ENCODE measurements around the gene KAT7. TPM values are rescaled to one million over a fixed set of nuclear protein-coding genes. Genes with fewer than 3 reads are reported as not detected.
A peak's percentile ranks its signal among the peaks of the same experiment; 100 is the strongest.

Gene KAT7
- 67.9 and 72.0 TPM in 2 replicates for total RNA-seq
- long read RNA-seq, full-length matches to known transcripts, result 196 of 217 reads
- long read RNA-seq, partial matches to known transcripts, result 10 of 217 reads
- long read RNA-seq, other reads (novel, unspliced or antisense), result 11 of 217 reads

DNA sequence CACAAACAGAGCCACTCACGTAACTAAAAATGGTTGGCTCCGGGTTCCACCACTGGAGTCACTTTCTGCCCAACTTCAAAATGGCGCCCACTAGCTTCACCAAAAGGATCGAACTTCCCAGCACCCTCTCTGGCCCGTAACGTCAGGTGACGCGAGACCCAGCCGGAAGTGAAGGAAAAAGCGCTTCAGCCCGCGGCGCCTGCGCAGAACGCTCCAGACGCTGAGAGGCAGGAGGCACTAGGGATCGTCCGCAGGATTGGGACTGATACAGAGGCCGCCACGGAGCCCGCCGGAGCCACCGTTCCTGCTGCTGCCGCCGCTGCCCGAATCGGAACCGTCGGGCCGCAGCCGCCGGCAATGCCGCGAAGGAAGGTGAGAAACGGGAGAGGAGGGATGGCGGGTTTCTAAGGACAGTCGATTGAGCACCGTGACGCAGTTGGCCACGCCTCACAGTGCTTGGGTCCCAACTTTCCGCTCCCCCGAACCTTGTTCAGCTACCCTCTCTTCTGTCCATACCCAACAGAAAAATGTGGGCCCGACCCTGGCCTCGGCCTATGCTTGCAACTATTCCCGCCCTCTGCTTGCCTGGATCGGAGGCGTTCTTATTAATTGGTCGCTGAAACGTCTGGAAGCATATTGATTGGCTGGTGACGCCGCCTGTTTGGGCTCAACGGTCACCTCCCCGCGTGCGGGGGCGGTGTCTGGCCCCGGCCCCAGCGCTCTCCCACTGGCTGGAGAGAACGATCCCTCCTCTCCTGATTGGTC lies at the start of gene KAT7:
TSS of gene KAT7 (plus strand) at position 204 of the 765 bp plus-strand sequence. CDS start at position 358, 154 bp downstream.
- TF ChIP-seq, protein P1, sequence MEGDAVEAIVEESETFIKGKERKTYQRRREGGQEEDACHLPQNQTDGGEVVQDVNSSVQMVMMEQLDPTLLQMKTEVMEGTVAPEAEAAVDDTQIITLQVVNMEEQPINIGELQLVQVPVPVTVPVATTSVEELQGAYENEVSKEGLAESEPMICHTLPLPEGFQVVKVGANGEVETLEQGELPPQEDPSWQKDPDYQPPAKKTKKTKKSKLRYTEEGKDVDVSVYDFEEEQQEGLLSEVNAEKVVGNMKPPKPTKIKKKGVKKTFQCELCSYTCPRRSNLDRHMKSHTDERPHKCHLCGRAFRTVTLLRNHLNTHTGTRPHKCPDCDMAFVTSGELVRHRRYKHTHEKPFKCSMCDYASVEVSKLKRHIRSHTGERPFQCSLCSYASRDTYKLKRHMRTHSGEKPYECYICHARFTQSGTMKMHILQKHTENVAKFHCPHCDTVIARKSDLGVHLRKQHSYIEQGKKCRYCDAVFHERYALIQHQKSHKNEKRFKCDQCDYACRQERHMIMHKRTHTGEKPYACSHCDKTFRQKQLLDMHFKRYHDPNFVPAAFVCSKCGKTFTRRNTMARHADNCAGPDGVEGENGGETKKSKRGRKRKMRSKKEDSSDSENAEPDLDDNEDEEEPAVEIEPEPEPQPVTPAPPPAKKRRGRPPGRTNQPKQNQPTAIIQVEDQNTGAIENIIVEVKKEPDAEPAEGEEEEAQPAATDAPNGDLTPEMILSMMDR (IDR thresholded peaks at IDR 0.05; ENCODE audit: unreplicated experiment), result no peak
- Mint-ChIP-seq H3K9me3 (ENCODE audit: low read depth) (no peaks in the 10 kb centered on the region), H3K36me3 (ENCODE audit: insufficient read depth) (peaks cover 10% of the 10 kb centered on the region), H3K4me3 (ENCODE audit: low read depth) (peak within 1 kb of the TSS; percentile 96), H3K27me3 (peaks cover 2% of the 10 kb centered on the region), H3K27ac (peak within 1 kb of the TSS; percentile 99), H3K4me1 (ENCODE audit: low read depth) (peaks cover 20% of the 10 kb centered on the region)
- peak; percentile 97 for DNase-seq (ENCODE audit: low spot score, unreplicated experiment)

DNA sequence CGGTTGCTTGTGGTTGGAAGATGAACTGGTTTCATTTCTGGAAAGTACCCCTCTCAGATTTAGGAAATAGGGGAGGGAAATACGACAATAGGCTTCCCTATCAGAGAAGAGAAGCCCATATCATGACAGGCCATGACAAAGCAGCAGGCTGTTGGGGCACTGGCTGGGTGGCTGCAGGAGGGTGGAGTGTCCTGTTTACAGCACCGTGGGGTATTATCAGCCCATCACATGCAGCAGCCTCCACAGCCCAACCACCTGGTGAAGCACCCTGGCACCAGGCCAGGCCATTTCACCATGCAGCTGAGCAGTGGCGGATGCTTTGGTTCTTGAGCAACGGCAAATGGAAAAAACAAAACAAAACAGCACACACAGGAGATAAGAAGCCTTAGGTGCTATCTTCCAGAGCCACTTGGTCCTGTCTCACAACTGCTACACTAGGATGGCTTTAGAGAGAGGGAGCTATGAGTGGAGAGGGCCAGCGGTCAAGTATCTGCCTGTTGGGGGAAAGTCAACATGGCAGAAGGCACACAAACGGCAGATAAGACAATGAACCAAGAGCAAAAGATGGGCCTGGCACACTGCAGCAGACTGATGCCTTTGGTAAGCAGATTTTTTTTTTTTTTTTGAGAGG lies 48.7 kb upstream of the KAT7 start:
- Mint-ChIP-seq H3K4me3 (ENCODE audit: low read depth) (no peak overlapping the region), H3K4me1 (ENCODE audit: low read depth) (no peaks in the 10 kb centered on the region), H3K9me3 (ENCODE audit: low read depth) (no peaks in the 10 kb centered on the region), H3K27ac (no peak overlapping the region), H3K36me3 (ENCODE audit: insufficient read depth) (no peaks in the 10 kb centered on the region), H3K27me3 (no peaks in the 10 kb centered on the region)
- no peak for DNase-seq (ENCODE audit: low spot score, unreplicated experiment)
- TF ChIP-seq, protein P1 (IDR thresholded peaks at IDR 0.05; ENCODE audit: unreplicated experiment), result no peak

DNA sequence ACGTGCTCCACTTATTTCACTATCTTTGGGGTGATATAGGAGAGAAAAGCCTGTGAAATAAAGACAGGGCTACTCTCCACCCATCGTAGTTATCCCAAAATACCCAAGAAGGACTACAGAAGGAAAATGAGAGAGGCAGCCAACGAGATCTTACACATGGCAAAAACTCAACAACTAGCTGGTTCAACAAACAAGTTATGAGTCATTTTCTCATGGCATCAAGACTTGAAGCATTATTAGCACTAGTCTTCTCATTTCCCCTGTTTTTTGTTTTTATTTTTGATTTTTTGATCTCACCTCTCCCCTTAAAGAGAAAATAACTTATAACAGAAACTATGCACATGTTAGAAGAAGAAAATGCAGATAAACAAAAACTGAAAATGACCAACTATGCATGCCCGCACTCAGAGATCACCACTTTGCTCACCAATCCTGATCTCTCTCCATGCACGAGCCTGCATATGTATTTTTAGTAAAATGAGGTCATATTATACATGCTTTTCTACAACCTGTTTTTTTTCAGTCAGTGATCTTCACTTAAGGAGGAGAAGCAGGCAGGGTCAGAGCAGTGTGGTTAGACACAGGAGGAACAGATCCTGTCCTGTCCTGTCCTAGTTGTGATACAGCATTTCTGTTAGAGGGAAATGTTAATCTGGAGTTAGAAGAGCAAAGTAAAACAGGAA lies 47.3 kb upstream of the KAT7 start:
- TF ChIP-seq, protein P1 (IDR thresholded peaks at IDR 0.05; ENCODE audit: unreplicated experiment), result no peak
- DNase-seq (ENCODE audit: low spot score, unreplicated experiment), result no peak
- peaks cover 1% of the 10 kb centered on the region for H3K4me1 Mint-ChIP-seq (ENCODE audit: low read depth)
- H3K36me3 Mint-ChIP-seq (ENCODE audit: insufficient read depth), result no peaks in the 10 kb centered on the region
- no peaks in the 10 kb centered on the region for H3K27me3 Mint-ChIP-seq
- H3K27ac Mint-ChIP-seq, result peak overlapping the region; percentile 18
- H3K9me3 Mint-ChIP-seq (ENCODE audit: low read depth), result no peaks in the 10 kb centered on the region
- no peak overlapping the region for H3K4me3 Mint-ChIP-seq (ENCODE audit: low read depth)

DNA sequence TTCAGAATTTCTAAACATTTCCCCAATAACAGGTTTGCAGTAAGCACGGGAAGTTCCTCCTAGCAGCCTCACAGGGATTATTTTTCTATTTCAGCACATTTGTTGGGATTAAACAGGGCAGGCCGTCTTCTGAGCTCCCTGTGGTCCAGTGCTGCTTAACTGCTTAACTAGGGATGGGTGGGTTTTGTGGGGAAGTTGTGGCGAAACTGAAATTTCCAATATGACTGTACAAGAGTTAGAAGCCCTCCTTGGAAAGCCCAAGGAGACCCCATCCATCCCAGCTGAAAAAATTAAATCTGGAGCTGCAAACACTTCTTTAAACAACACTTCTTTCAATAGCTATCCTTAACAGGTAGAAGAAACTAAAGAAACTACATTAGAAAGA lies 46.8 kb upstream of the KAT7 start:
- Mint-ChIP-seq H3K9me3 (ENCODE audit: low read depth) (no peaks in the 10 kb centered on the region), H3K4me1 (ENCODE audit: low read depth) (peaks cover 1% of the 10 kb centered on the region), H3K27ac (no peak overlapping the region), H3K27me3 (no peaks in the 10 kb centered on the region), H3K36me3 (ENCODE audit: insufficient read depth) (no peaks in the 10 kb centered on the region), H3K4me3 (ENCODE audit: low read depth) (no peak overlapping the region)
- TF ChIP-seq, protein P1 (IDR thresholded peaks at IDR 0.05; ENCODE audit: unreplicated experiment), result no peak
- no peak for DNase-seq (ENCODE audit: low spot score, unreplicated experiment)

DNA sequence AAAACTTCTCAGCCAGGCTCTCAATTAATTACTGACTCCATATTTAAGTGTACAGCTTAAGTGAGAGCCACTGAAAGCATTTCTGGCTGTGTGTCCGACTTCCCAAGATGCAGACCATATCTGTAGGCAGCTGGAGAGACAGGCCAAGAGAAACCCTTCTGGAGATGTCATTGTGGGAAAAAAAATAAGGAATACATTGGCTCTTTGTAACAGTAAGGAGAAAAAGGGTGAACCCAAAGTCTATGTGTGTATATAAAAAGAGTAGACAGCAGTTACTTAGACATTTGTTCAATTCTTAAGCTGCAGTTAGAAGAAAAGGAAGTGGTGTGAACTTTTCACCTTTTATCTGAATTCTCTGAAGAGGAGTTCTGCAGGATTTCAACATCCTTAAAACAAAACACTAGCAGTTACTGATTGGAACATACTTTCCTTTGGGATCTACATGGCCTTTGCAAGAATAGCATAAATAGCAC lies 46.3 kb upstream of the KAT7 start:
- TF ChIP-seq, protein P1 (IDR thresholded peaks at IDR 0.05; ENCODE audit: unreplicated experiment), result no peak
- H3K9me3 Mint-ChIP-seq (ENCODE audit: low read depth), result no peaks in the 10 kb centered on the region
- no peak overlapping the region for H3K4me3 Mint-ChIP-seq (ENCODE audit: low read depth)
- peaks cover 1% of the 10 kb centered on the region for H3K4me1 Mint-ChIP-seq (ENCODE audit: low read depth)
- no peaks in the 10 kb centered on the region for H3K36me3 Mint-ChIP-seq (ENCODE audit: insufficient read depth)
- H3K27me3 Mint-ChIP-seq, result no peaks in the 10 kb centered on the region
- no peak for DNase-seq (ENCODE audit: low spot score, unreplicated experiment)
- no peak overlapping the region for H3K27ac Mint-ChIP-seq
